ENCODE results near the gene GNAI3. TPM values are rescaled to one million over a fixed set of nuclear protein-coding genes. Genes with fewer than 3 reads are reported as not detected.

The GNAI3 gene
- total and polyA plus RNA-seq, 2 of the 13 experiments (the other 11 are each of a cell fraction or from before 2014, with no cell fraction given), result 4.3 to 9.0 TPM

GRCh38 chr1:109658533-109659042 lies 110.2 kb downstream of the GNAI3 start:
- TF ChIP-seq FOXJ3 (CRISPR knock-in tag; IDR thresholded peaks at IDR 0.05; ENCODE audit: borderline replicate concordance) (no peak), BATF2 (CRISPR knock-in tag; IDR thresholded peaks at IDR 0.05) (no peak), IRX3 (CRISPR knock-in tag; IDR thresholded peaks at IDR 0.05; ENCODE audit: borderline replicate concordance, low read depth) (no peak), ZNF580 (CRISPR knock-in tag; IDR thresholded peaks at IDR 0.05; ENCODE audit: borderline replicate concordance, low read depth) (no peak), POLR2A (IDR thresholded peaks at IDR 0.05; ENCODE audit: insufficient read depth in 1 of 2, low read depth in 2 of 2, low read length in 2 of 2) (no peak), HINFP (CRISPR knock-in tag; IDR thresholded peaks at IDR 0.05; ENCODE audit: low read depth) (no peak), ZNF275 (CRISPR knock-in tag; IDR thresholded peaks at IDR 0.05; ENCODE audit: borderline replicate concordance) (no peak), HNRNPL (IDR thresholded peaks at IDR 0.05; ENCODE audit: low read depth, low read length) (no peak), SRSF9 (IDR thresholded peaks at IDR 0.05; ENCODE audit: borderline replicate concordance, insufficient read depth, low read depth, low read length, poor library complexity, severe bottlenecking) (no peak), SIN3A (IDR thresholded peaks at IDR 0.05; ENCODE audit: borderline replicate concordance, low read depth, low read length) (no peak), ZNF629 (CRISPR knock-in tag; conservative IDR thresholded peaks at IDR 0.05) (no peak)
- TF ChIP-seq, protein P1, sequence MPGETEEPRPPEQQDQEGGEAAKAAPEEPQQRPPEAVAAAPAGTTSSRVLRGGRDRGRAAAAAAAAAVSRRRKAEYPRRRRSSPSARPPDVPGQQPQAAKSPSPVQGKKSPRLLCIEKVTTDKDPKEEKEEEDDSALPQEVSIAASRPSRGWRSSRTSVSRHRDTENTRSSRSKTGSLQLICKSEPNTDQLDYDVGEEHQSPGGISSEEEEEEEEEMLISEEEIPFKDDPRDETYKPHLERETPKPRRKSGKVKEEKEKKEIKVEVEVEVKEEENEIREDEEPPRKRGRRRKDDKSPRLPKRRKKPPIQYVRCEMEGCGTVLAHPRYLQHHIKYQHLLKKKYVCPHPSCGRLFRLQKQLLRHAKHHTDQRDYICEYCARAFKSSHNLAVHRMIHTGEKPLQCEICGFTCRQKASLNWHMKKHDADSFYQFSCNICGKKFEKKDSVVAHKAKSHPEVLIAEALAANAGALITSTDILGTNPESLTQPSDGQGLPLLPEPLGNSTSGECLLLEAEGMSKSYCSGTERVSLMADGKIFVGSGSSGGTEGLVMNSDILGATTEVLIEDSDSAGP (CRISPR knock-in tag; IDR thresholded peaks at IDR 0.05; ENCODE audit: borderline replicate concordance), result no peak
- TF ChIP-seq, protein P2, sequence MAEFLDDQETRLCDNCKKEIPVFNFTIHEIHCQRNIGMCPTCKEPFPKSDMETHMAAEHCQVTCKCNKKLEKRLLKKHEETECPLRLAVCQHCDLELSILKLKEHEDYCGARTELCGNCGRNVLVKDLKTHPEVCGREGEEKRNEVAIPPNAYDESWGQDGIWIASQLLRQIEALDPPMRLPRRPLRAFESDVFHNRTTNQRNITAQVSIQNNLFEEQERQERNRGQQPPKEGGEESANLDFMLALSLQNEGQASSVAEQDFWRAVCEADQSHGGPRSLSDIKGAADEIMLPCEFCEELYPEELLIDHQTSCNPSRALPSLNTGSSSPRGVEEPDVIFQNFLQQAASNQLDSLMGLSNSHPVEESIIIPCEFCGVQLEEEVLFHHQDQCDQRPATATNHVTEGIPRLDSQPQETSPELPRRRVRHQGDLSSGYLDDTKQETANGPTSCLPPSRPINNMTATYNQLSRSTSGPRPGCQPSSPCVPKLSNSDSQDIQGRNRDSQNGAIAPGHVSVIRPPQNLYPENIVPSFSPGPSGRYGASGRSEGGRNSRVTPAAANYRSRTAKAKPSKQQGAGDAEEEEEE (CRISPR knock-in tag; IDR thresholded peaks at IDR 0.05; ENCODE audit: borderline replicate concordance), result no peak
- 59% methylated on average over 3 of the region's 3 CpGs for WGBS (ENCODE audit: low lambda C conversion rate)
- POLR2A ChIA-PET, result no interaction called here
- in situ Hi-C loops (cut with HindIII; ENCODE audit: extremely low pct_ligation_motif_present, low pct_unique_long_range_greater_than_20kb), result no loop called here
- intact Hi-C loops (cut with micrococcal nuclease; ENCODE audit: unreplicated experiment), result loop anchor here (5.0 kb wide), 1 partner anchor 114 kb away; no protein-coding TSS in a partner anchor
- no TSS peak for BruUV-seq (replicated peaks)
- H3K27me3 ChIP-seq (ENCODE audit: control insufficient read depth in 1 of 2, insufficient read depth in 2 of 2, low read length in 2 of 2), result 0 out of 5 replicates have a peak, but pooled peaks cover 0 to 4% of the 10 kb centered on the region in 2 experiments
- H4K20me1 ChIP-seq (ENCODE audit: insufficient read depth, low read length), result no peaks in the 10 kb centered on the region
- H3K4me3 ChIP-seq (replicated peaks in 1 of 3; ENCODE audit: insufficient read depth in 1 of 3, low read depth in 2 of 3, low read length in 3 of 3), result no peak overlapping the region
- H3K9ac ChIP-seq (ENCODE audit: insufficient read depth, low read depth, low read length), result no peak overlapping the region
- H3K4me2 ChIP-seq (ENCODE audit: low read depth, low read length), result no peak overlapping the region
- no peaks in the 10 kb centered on the region; a peak in 2 of 5 replicates for H3K36me3 ChIP-seq (replicated peaks in 1 of 2; ENCODE audit: control insufficient read depth in 1 of 2, insufficient read depth in 2 of 2, low read length in 2 of 2)
- CTCF ChIA-PET (ENCODE audit: low intra/inter-chr PET ratio, low total read pairs), result no interaction called here
- FAIRE-seq (no peak), DNase-seq (ENCODE audit: low spot score) (no peak), ATAC-seq (no peak)
- H3K4me1 ChIP-seq (ENCODE audit: insufficient read depth, low read length), result peaks cover 35% of the 10 kb centered on the region
- H2AFZ ChIP-seq (ENCODE audit: low read length), result no peak overlapping the region
- H3K79me2 ChIP-seq (ENCODE audit: insufficient read depth, low read length), result no peaks in the 10 kb centered on the region
- no peak overlapping the region for H3K27ac ChIP-seq (ENCODE audit: extremely low read length, insufficient read depth, low read length)
- H3K9me3 ChIP-seq (ENCODE audit: low read length), result no peaks in the 10 kb centered on the region
